ENCODE results near the gene AGBL2. TPM values are rescaled to one million over a fixed set of nuclear protein-coding genes. Genes with fewer than 3 reads are reported as not detected.

AGBL2 gene
- total RNA-seq, 1 donor: 1.4 TPM

DNA sequence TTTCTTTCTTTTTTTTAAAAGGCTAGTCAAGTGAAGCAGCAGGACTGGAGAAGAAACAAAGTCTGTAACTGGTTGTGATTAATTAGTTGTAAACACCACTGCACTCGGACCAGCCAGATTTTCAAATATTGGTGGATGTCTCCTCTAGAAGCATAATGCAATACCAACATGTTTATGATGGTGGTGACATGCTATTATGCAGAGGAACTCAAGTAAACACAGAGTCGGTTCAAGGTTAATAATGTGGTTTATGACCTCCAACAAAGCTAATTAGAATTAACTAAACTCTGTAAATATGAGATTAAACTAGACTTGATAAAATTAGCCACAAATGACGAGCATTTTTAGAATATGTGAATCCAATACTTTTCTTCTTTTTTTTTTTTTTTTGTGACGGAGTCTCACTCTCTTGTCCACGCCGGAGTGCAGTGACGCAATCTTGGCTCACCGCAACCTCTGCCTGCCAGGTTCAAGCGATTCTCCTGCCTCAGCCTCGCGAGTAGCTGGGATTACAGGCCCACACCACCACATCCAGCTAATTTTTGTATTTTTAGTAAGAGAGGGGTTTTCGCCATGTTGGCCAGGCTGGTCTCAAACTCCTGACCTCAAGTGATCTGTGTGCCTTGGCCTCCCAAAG is 11.8 kb upstream of the AGBL2 start:
- TF ChIP-seq, protein P1, sequence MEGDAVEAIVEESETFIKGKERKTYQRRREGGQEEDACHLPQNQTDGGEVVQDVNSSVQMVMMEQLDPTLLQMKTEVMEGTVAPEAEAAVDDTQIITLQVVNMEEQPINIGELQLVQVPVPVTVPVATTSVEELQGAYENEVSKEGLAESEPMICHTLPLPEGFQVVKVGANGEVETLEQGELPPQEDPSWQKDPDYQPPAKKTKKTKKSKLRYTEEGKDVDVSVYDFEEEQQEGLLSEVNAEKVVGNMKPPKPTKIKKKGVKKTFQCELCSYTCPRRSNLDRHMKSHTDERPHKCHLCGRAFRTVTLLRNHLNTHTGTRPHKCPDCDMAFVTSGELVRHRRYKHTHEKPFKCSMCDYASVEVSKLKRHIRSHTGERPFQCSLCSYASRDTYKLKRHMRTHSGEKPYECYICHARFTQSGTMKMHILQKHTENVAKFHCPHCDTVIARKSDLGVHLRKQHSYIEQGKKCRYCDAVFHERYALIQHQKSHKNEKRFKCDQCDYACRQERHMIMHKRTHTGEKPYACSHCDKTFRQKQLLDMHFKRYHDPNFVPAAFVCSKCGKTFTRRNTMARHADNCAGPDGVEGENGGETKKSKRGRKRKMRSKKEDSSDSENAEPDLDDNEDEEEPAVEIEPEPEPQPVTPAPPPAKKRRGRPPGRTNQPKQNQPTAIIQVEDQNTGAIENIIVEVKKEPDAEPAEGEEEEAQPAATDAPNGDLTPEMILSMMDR (IDR thresholded peaks at IDR 0.05; ENCODE audit: insufficient read depth, low read length): no peak
- H3K4me3 ChIP-seq (ENCODE audit: low read depth, low read length): no peak overlapping the region

DNA sequence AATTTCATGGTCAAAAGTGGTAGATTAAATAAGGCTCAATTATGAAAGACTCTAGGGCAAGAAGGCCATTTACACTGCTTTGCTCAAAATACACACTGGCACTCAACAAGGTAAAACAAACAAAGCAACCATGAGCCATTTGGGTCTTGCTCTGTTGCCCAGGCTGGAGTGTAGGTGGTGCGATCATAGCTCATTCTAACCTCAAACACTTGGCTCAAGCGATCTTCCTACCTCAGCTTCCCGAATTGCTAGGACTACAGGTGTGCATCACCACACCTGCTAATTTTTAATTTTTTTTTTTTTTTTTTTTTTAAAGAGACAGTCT is 10.9 kb upstream of the AGBL2 start:
- TF ChIP-seq, protein P1 (IDR thresholded peaks at IDR 0.05; ENCODE audit: insufficient read depth, low read length): no peak
- H3K4me3 ChIP-seq (ENCODE audit: low read depth, low read length): no peak overlapping the region
- DNase-seq (ENCODE audit: low read depth): no peak

More for the DNA sequence above, 11.8 kb upstream of the AGBL2 start:
- DNase-seq (ENCODE audit: low read depth): no peak

DNA sequence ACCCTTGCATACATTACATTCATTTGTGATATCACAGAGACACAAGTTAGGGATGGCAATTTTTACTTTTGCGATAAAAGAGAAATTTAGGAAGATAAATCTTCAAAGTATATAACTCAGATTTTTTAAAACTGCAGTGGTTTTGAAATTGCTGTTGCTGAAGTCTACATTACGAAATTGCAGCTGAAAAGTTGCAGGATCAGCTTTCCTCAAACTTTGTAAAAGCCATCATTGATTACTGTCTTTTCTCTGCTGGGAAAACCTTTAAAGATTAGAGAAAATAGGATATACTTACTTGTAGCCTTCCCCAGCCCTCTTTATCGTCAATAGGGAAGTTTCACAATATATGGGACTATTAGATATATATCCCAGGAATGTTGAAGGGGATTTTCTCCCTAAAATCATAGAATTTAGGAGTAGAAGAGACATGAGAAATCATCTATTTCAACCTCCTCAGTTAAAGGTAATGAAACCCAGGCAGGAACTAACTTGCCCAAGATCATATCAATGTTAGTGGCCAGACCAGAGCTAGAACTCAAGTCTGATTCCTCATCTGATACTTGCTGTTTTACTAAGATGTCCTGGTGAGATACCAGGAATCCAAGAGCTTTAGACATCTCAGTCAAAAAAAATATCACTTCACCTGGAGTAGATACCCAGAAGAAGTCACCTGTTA is 10.4 kb upstream of the AGBL2 start:
- H3K4me3 ChIP-seq (ENCODE audit: low read depth, low read length): no peak overlapping the region
- TF ChIP-seq, protein P1 (IDR thresholded peaks at IDR 0.05; ENCODE audit: insufficient read depth, low read length): no peak
- DNase-seq (ENCODE audit: low read depth): no peak

DNA sequence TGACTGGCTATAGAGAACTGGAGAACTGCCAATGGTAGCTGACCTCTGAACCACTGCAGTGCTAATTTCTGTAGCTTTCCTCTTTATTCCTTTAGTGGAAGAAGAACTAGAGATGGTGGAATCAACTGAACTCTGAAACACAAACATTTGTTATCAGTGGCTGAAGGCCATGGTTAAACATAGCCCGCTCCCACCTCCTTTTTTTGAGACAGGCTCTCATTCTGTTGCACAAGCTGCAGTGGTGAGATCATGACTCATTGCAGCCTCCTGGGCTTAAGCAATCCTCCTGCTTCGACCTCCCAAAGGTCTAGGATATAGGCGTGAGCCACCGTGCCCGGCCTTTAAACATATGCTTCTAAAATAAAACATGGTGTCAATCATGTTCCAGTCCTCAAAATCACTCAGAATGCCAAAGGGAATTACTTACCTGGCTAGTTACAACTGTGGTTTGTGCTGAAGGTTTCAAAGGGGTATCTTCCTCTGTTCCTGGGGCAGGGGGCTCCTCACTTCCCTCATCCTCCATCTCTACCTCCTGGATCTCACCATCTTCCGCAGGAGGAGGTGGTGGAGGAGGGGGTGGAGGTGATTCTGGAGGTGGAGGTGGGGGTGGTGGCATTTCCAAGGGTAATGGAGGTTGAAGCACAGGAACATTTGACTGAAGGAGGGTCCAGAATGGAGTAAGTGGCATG is 9.0 kb upstream of the AGBL2 start:
- H3K4me3 ChIP-seq (ENCODE audit: low read depth, low read length): no peak overlapping the region
- peak; percentile 75 for DNase-seq (ENCODE audit: low read depth)
- TF ChIP-seq, protein P1 (IDR thresholded peaks at IDR 0.05; ENCODE audit: insufficient read depth, low read length): no peak

DNA sequence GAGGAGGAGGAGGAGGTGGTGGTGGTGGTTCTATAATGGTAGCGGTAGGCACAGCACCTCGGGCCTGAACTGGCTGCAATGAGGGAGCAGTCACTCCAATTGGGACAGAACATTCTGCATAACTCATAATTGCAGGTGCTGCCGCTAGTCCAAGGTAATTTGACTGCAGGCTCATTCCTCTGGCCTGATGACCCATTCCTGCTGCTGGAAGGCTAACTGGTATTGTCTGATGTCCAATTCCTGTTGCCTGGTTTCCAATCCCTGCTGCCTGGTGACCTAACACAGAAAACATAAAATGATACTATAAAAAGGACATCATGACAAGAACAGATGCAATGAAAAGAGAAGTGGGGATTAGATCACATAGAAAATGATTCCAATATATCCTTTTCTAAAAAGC is 7.9 kb upstream of the AGBL2 start:
- H3K4me3 ChIP-seq (ENCODE audit: low read depth, low read length): no peak overlapping the region
- TF ChIP-seq, protein P1 (IDR thresholded peaks at IDR 0.05; ENCODE audit: insufficient read depth, low read length): no peak
- DNase-seq (ENCODE audit: low read depth): no peak

DNA sequence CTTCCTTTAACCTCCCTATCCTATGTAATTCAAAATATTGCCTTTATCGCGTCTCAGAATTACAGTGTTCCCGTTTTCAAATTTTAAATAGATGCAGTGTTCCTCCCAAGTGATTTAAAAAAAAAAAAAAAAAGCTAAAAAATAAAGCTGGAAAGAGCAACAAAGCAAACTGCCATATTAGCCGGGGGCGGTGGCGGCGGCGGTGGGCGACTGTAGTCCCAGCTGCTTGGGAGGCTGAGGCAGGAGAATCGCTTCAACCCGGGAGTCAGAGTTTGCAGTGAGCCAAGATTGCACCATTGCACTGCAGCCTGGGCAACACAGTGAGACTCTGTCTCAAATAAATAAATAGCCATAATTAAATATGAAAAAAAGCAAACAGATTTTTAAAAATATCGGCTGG is 5.5 kb upstream of the AGBL2 start:
- no peak for DNase-seq (ENCODE audit: low read depth)
- no peak overlapping the region for H3K4me3 ChIP-seq (ENCODE audit: low read depth, low read length)
- TF ChIP-seq, protein P1 (IDR thresholded peaks at IDR 0.05; ENCODE audit: insufficient read depth, low read length): no peak
